Measurements from ENCODE around the gene DNPH1. TPM values are rescaled to one million over a fixed set of nuclear protein-coding genes. Genes with fewer than 3 reads are reported as not detected.

The DNPH1 gene
- total and polyA plus RNA-seq, 9 of the 15 experiments (the other 6 are each of a cell fraction or from before 2014, with no cell fraction given), result 7.3 to 300 (median 68.7) TPM

GRCh38 chr6:43269273-43270007 lies 40.2 kb upstream of the DNPH1 start (continued):
- TF ChIP-seq ZBTB43 (CRISPR knock-in tag; IDR thresholded peaks at IDR 0.05) (no peak), SFPQ (IDR thresholded peaks at IDR 0.05; ENCODE audit: low read depth, low read length) (no peak), ZNF766 (CRISPR knock-in tag; conservative IDR thresholded peaks at IDR 0.05) (no peak), MED1 (CRISPR knock-in tag; IDR thresholded peaks at IDR 0.05; ENCODE audit: borderline replicate concordance) (no peak), USF1 (CRISPR knock-in tag; IDR thresholded peaks at IDR 0.05) (peak; percentile 46), NUFIP1 (IDR thresholded peaks at IDR 0.05; ENCODE audit: partially characterized antibody) (no peak), BRF1 (IDR thresholded peaks at IDR 0.05; ENCODE audit: borderline replicate concordance, extremely low read depth, insufficient read length) (no peak), RBM17 (IDR thresholded peaks at IDR 0.05; ENCODE audit: borderline replicate concordance, low read depth, low read length) (no peak), CTCF (IDR thresholded peaks at IDR 0.05 in 2 of 3, conservative IDR thresholded peaks at IDR 0.05 in 1 of 3; ENCODE audit: insufficient read depth in 2 of 3, low read depth in 1 of 3, low read length in 3 of 3) (no peak), ZNF511 (CRISPR knock-in tag; IDR thresholded peaks at IDR 0.05) (0 out of 2 replicates have a peak, but pooled peaks have one; percentile 53), ZNF408 (CRISPR knock-in tag; IDR thresholded peaks at IDR 0.05; ENCODE audit: low read depth) (no peak), ARNT (IDR thresholded peaks at IDR 0.05) (no peak), ZBTB7A (IDR thresholded peaks at IDR 0.05; ENCODE audit: borderline replicate concordance, control insufficient read depth, low read depth, low read length) (0 out of 2 replicates have a peak, but pooled peaks have one; percentile 32), XRCC3 (IDR thresholded peaks at IDR 0.05) (no peak), ELF4 (CRISPR knock-in tag; IDR thresholded peaks at IDR 0.05) (no peak), RBM25 (IDR thresholded peaks at IDR 0.05; ENCODE audit: low read depth, low read length, severe bottlenecking) (peak; percentile 48), HDAC2 (IDR thresholded peaks at IDR 0.05) (peak; percentile 47; the same call in 1 of the 2 replicates)
